HG02885 (cell line): Measurements from ENCODE around the gene DES.

Experiments used
- ATAC-seq: cut with Tn5 transposase; IDR thresholded peaks from one replicate; pipeline ENCODE4 v1.9.1; 2021; ENCODE audit warnings: mild to moderate bottlenecking; ENCODE audit not compliant: unreplicated experiment, poor library complexity

Gene DES

GRCh38 chr2:219451661-219452360 is 33.6 kb downstream of the DES start:
- ATAC-seq: no peak

DNA sequence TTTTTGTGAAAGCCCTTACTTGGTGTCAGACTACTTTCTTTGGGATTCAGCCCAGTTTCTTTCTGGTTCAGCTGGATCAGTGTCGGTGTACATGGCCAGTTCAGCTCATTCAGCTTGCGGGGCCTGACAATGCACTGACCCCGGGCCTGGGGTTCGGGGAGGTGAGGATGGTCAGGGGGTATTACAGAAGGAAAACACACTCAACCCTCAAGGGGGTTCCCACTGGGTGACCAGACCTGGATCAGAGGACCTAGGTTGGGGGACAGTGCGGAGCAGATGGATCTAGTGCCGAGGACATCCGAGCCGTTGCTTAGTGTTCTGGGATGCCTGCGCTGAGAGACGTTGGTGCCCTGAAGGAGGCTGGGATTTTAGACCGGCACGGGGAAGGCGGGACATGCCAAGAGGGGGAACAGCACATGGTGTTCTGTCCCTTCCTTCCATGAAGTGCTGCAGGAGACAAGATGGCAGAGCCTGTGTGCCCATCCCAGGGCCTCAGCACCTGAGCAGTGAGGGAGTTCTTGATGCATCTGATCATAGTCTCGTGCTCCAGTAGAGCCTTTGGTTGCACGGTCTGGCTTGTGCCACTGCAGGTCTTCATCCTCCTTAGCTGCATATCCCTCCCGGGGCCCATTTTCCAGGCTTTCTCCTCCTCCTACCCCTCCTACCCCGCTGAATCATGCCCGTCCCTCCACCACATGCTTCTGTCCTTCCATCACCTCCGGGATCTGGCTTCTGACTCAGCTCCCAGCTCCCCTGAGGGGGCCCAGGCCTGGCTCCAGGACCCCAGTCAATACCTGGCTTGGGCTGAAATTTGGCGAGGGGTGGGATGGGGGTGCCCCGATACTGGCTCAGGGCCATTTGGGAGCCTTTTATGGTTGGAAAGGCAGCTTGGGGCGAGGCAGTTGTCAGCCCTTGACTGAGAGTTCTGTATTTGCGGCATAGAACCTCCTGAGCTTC is 34.5 kb downstream of the DES start:
- ATAC-seq: no peak

DNA sequence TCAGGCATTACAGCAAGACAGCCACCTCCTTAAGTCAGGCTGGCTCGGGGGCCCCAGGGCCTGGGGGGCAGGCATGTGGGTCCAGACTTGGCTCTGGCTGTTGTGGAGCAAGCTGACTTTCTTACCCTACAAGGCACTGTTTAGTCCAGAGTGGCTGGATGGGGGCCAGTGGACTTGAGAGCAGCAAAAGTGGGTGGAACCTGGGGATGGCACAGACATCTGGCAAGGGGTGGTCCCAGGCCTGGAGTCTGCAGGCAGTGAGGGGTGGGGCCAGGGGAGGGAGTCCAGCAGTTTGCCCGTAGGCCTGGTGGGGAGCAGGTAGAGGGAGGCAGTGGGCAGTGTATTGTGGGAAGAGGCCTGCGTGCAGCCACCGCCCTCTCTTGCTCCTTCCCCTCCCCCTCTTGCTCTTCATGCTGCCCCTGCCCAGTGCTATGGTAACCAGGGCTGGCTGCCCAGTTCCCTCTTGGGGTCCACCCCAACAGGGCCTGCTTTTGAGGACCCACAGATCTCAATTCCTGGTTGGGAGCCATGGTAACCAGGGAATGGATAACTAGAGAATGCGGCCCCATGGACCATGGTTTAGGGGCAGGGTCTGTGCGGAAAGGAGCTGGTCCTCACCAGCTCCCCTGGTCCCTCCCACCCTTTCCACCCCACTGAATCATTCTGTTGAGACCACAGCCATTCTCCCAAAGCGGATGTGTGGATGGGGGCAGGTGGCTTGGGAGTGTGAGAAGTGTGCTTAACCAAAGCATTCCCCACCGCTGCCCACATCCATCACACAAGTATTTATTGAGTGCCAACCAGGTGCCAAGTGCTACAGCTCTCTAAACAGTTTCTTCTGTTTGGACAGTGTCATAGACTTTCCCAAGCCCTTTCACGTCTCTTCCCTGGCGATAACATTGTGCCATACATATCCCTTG is 35.8 kb downstream of the DES start:
- no peak for ATAC-seq

DNA sequence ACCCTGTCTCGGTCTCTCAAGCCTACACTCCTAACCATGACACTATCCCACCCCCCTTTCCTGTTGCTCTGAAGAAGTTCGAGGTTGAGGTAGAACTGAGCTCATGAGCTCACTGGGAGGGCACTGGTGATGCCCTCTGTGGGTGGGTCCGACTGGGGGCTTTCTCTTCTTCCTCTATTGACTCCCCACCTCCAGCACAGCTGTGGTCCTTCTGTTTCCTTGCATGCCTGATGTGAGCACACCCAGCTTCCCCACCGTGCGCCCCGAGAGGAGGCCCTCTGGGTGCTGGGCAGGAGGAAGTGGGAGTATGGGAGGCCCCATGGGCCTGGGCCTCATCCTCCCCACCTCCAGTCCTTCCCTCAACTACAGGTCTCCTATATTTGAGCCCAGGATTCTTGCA is 37.4 kb downstream of the DES start:
- no peak for ATAC-seq

- no peak for ATAC-seq
Observed at GRCh38 chr2:219457784-219458369, 39.7 kb downstream of the DES start.

- no peak for ATAC-seq
Observed at GRCh38 chr2:219458996-219459395, 40.8 kb downstream of the DES start.

DNA sequence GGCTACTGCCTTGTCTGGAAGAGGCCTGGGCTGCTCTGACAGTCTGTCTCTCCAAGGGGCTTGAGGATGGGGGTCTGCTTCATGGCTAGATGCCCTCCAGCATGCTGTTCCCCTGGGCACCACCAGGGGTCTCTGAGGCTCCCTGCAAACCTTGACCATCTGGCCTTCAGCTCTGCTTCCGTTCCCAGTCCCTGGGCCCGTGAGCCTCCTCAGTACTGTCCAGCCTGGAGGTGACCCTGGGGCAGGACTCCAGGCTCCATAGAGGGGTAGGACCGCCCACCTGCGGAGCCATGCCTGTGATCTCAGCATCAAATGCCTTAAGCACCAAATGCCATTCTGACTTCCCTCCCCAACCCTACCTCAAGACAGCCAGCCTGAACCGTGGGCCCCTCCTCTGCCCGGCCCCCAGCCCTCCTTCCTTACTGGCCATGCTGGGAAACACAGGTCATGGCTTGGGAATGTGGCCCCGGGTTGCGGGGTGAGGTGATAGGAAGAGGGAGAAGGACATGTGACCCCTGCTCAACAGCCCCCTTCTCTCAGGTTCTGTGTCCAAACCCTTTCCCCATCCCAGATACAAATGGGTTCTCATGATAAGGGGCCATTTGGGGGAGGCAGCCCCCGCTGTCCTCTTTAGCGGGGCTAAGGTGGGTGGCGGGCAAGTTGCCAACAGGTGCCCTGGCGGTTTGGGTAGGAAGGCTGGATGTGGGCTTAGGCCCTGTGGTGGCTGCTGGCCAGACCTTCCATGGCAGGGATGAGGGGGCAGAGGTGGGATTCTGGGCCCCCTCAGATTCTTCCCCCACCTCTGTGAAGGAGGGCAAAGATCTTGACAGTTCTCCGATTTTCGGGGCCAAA is 41.5 kb downstream of the DES start:
- ATAC-seq: peak; percentile 76

DNA sequence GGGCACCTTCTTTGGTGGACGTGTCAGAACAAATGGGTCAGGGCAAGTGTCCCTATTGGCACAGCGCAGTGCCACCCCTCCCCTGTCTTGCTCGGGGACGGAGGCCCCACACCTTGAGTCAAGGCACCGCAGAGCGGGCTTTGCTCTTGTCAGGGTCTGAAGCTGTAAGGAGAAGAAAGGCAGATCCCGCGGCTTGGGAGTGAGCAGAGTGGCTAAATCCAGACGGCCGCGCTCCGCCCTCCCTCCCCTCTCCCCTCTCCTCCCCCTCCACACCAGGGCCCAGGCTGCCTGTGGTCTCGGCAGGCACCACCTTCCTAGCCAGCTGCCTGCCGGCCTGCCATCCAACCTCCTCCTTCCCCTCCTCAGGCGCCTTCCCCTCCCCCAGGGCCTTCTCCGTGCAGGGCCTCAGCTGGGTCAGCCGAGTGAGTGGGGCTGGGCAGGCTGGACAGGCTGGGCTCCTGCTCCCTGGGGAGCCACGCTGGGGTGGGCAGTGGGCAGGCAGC is 42.3 kb downstream of the DES start:
- no peak for ATAC-seq

- ATAC-seq: no peak
Observed at GRCh38 chr2:219461047-219461514, 42.9 kb downstream of the DES start.

DNA sequence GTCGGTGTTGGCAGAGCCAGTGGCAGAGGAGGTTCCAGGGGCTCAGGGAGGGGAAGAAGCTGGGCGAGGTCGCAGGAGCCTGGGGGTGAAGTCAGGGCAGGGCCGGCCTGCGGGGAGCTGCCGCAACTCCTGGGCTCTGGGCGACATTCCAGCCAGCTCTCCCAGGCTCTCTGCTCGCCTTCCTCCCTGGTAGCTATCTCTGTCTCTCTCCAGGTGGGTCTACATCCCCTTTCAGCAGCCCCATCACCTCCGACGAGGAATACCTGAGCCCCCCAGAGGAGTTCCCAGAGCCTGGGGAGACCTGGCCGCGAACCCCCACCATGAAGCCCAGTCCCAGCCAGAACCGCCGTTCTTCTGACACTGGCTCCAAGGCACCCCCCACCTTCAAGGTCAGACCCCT is 43.5 kb downstream of the DES start:
- no peak for ATAC-seq

DNA sequence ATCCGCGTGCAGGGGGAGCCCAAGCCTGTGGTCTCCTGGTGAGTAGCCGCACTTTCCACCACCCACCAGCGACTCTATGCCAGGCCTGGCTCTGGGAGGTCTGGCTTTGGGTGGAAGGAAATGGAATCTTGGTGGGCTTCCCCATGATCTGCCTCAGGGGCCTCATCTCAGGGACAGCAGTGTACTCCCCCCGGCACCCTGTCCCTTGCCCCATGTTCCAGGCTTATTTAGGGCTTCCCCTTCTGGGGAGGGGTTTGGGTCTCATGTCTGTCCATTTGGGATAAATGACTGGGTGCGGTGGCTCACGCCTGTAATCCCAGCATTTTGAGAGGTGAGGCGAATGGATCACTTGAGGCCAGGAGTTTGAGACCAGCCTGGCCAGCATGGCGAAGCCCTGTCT is 44.2 kb downstream of the DES start:
- no peak for ATAC-seq

GRCh38 chr2:219464286-219465032 is 46.3 kb downstream of the DES start:
- no peak for ATAC-seq

GRCh38 chr2:219465659-219466561 is 47.7 kb downstream of the DES start:
- no peak for ATAC-seq

GRCh38 chr2:219466816-219467735 is 48.9 kb downstream of the DES start:
- no peak for ATAC-seq

DNA sequence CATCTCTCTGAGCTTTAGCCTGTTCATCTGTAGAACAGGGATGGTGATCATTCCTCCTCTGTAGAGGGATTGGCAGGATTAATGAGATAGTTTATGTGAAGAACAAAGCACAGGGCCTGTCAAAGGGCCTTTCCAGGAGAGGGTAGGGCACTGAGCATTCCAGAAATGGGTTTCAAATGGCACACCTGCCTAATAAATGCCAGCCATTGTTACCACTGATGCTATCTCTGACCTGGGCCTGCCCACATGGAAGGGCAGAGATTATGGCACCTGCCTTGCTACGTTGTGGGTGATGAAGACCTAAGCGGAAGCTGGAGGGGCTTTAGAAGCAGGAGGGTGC is 49.5 kb downstream of the DES start:
- ATAC-seq: no peak

GRCh38 chr2:219468410-219469185 is 50.4 kb downstream of the DES start:
- no peak for ATAC-seq
